ENCODE measurements around the gene ZNF587.
"Not testable (repeated sequence)": the region's sequence is repeated elsewhere in the genome, so short reads cannot be mapped to it uniquely, and the experiment has no call there.

Gene ZNF587

GRCh38 chr19:57888560-57889231, 39.0 kb downstream of the ZNF587 start, which contains the start of gene ZNF814:
ZNF814 (minus strand) TSS chr19:57889037; CDS start chr19:57888802, 235 bp downstream.
- no peak for DNase-seq

GRCh38 chr19:57890706-57891105, 41.0 kb downstream of the ZNF587 start:
- DNase-seq: not testable (repeated sequence)

- DNase-seq: no peak
These were observed 50.7 kb downstream of the ZNF587 start for GRCh38 chr19:57900311-57900710.

- no peak for DNase-seq
These were observed 54.0 kb downstream of the ZNF587 start for GRCh38 chr19:57903618-57904184.

- no peak for DNase-seq
These were observed 55.6 kb downstream of the ZNF587 start for GRCh38 chr19:57905258-57905657.

GRCh38 chr19:57907394-57907793, 57.7 kb downstream of the ZNF587 start:
- DNase-seq: no peak

- no peak for DNase-seq
These were observed 64.9 kb downstream of the ZNF587 start for GRCh38 chr19:57914531-57914930.
